Fibroblast of skin of abdomen (primary cell): ENCODE measurements around the gene C22orf39.
A peak's percentile ranks its signal among the peaks of the same experiment; 100 is the strongest.

Experiments used
- DNase-seq: peaks from one replicate; pipeline ENCODE4 v3.0.0-alpha.2; 2013

Gene C22orf39

DNA sequence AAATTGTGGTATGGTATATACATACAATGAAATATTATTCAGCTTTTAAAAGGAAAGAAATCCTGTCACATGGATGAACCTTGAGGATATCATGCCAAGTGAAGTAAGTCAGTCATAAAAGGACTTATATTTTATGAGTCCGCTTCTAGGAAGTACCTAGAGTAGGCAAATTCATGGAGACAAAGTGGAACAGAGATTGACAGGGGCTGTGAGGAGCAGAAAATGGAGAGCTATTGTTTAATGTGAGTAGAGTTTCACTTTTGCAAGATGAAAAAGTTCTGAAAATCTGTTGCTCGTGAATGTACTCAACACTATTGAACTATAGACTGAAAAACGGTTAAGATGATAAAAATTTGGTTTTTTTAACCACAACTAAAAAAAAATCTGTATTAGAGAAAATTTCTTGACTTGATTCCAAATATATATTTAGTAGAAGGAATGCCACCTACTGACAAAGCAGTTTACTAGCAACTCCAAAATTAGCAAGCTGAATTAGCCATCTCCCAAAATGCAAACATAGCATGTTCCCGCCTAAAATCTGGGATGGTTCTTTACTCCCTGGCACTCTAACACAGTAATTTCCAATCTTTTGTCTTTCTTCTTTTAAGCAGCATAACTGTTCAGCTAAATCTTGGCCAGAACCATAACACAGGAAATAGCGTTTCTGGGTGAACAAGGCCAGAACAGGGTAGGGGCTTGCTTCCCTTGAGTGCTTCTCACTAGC, 30.0 kb upstream of the C22orf39 start:
- DNase-seq: peak; percentile 14

DNA sequence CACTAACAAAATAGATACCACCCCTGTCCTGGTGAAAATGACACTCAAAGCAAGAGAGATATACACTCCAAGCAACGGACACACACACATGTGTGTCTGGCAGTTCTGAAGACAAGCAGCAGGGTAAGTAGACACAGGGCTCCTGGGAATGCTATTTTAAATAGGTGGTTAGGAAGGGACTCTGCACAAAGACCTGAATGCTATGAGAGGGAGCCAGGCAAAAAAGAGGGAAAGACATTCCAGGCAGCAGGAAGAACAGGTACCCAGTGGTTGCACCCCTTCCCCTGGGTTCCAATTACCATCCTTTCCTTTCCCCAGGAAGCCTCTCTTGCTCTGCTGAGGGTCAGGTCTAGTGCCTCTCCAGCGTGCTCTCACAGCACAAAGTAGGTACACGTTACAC, 28.5 kb upstream of the C22orf39 start:
- DNase-seq: no peak

DNA sequence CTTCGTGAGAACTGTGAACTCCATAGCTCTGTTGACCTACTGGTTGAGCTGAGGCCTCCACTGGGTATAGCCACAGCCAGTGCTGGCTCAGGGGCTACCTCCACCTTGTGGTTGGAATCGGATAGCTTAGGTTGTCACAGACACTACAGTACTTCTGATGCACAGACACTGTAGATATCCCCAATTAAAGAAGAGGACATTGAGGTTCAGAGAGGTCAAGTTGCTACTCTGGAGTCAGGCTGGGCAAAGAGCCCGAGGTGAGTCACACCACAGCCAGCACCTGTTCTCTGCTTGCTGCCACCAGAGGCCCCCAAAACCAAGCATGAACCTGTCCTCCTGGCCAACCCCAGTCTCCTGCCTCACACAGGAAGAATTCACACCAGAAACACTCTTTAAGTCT, 26.1 kb upstream of the C22orf39 start:
- no peak for DNase-seq

DNA sequence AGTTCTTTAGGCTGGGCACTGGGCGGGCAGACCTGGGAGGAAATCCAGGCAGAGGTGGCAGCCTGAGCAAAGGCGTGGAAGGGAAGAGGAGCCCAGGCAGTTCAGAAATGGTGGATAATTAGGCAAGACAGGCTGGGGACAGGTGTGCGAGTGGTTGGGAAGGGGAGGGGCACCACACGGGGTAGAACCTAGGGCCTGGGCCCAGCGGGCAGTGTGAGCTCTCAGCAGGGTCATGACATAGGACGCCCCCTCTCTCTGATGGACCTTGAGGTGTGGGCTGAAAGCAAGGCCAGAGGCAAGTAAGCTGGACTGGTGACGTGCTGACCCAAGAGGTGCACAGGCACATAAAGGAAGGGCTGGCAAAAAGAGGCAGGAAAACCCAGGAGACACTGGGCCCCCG, 24.7 kb upstream of the C22orf39 start:
- no peak for DNase-seq

DNA sequence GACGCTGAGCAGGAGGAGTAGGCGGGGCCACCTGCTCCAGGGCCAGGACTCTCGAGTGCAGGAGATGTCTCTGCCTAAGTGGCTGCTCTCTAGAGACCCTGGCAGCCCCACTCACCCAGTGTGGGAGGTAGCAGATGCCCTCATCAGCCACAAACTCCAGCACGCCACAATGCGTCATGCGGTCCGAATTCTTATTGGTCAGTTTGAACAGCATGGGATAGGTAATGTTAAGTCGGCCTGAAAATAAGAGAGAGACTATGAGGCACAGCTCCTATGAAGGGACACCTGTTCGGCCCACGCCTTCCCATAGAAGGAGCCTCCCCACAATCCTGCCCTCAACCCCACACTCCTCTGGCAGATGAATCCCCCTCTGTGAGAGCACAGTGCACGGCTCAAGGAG, 24.1 kb upstream of the C22orf39 start:
- DNase-seq: no peak

DNA sequence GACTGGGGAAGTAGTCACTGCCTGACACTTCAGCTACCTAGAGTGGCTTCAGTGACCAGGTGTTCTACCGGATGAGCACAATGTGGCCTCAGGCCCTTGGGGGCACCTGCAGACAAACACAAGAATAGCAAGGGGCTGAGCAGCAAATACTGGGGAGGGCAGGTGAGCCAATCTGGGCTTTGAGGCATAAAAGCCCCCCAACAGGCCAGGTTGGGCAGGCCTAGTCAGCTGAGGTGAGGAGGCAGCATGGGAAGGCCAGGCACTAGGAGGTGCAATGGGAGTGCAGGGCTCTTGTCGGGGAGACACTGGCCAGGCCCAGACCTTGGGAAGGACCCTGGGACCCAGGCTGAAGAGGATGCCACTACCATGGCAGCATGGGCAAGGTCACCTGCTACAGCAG, 22.5 kb upstream of the C22orf39 start:
- no peak for DNase-seq

DNA sequence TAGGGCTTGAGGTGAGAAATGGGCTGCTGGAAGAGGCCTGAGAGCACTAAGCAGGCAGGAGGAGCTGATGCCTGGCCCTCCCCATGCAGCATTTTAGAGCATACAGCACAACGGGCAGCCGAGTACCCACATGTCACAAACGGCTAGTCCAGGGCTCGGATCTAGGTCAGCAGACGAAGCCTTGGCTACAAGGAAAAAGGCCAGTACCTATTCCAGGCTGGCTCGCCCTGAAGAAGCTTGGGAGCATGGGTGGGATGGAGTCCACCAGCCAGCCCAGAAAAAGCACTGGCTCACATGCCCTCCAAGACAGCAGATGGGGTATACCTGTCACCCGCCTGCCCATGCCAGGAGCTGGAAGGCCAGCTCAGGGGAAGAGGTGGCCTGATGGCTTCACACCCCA, 21.9 kb upstream of the C22orf39 start:
- no peak for DNase-seq

DNA sequence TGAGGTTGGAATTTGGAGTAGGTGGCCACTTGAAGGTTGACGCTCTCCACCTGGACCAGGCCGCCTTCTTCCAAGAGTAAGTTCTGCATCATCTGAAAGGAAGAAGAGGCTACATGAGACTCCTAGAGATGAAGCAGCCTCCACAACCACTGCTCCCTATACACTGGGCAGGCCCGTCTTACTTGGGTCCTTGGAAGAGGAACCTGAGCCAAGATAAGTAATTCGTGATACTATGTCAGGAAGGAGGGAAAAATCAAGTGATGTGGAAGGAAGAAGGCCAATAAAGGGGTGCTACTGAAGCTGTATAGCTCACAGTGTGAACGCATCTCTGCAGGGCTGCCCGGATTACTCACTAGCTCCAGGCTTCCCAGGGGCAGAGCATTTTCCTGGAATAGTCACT, 20.4 kb upstream of the C22orf39 start:
- no peak for DNase-seq

DNA sequence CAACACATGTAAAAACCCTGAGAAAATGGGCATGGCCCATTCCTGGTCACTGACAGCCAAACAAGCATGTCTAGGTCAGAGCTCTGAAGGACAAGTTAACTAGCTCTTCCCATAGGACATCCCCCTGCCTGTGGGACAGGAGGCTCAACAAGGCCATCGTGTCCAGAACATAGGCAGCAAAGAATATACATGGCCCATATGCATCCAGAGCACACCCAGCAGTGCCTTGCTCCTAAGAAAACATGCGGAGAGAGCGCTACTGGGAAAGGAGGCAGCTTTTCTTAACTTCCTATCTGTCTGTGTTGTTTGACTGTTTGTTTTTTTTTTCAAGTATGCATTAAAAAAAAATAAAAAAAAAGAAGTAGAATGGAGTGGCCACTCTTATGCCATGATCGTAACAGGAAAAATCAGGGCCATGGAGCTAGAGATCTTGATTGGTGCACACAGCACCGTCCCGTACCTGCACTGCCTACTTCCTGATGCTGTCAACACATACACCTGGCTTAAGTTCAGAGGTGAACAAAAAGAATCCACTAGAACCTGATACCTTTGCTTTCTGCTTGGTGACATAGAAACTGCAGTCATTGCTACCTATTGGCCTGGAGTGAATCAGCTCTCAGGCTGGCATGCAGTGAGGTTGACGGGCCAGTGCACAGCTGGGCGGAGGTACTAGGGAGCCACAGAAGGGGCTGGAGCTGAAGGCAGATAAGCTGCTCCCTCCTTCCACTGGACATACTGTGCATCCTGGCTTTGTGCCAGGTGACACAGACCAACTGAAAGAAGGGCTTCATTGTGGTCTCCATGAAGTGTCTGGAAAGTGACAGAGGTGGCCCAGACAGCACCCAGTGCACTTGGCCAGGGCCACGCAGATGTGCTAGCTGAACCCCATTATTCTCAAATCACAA, 19.6 kb upstream of the C22orf39 start:
- no peak for DNase-seq

DNA sequence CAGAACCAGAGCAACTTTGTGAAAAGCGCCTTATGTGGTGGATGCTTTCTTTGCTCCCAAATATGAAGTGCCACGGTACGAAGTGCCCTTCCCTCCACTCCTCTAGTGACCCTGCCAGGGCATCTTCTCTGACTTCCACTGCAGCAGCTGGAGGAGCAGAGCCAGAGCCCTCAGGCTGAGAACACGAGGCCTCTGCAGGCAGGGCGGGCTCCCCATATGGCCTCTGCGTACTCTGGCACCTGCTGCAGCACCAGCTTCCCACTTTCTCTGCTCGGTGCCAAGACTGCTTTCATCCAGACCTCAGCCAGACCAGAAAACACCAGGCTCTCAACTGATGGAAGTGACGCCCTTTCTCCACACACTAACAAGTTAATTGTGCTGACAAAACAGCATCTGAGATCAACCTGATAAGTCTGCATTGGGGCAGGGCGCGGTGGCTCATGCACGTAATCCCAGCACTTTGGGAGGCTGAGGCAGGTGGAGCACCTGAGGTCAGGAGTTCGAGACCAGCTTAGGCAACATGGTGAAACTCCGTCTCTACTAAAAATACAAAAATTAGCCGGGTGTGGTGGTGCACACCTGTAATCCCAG, 18.7 kb upstream of the C22orf39 start:
- no peak for DNase-seq

DNA sequence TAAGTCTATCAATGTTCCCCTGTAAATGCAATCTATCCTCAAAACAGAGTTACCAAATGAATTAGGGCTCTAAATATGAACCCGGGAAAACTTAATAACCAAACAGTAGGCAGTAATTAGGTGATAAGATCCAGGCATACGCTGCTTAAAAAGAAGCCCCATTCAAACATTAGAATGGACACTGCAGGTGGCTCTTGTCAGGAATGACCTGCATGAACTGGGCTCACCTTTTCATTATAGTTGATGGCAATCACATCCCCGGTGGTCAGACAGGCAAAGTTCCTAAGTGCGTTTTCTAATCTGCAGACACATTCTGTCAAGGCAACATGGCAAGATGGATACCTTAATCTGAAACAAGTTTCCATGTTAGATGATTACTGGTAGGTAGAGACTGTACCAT, 17.5 kb upstream of the C22orf39 start:
- no peak for DNase-seq

DNA sequence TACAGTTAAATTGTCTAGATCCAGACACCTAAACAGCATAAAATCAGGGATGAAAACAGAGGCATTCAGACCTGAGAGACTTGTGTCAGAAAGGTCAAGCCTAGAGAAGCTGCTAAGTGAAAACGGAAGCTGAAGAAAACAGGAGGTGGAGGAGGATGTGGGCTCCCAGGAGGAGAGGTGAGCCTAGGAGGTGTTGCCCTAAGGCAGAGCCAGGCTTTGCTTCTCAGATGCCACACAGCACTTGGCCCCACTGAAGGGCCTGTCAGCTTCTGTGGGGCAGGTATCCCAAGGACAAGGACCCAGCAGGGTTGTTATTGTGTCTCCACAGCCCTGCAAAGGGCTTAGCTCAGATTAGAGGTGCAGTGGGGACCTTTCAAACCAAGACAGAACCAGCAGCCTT, 17.0 kb upstream of the C22orf39 start:
- no peak for DNase-seq

DNA sequence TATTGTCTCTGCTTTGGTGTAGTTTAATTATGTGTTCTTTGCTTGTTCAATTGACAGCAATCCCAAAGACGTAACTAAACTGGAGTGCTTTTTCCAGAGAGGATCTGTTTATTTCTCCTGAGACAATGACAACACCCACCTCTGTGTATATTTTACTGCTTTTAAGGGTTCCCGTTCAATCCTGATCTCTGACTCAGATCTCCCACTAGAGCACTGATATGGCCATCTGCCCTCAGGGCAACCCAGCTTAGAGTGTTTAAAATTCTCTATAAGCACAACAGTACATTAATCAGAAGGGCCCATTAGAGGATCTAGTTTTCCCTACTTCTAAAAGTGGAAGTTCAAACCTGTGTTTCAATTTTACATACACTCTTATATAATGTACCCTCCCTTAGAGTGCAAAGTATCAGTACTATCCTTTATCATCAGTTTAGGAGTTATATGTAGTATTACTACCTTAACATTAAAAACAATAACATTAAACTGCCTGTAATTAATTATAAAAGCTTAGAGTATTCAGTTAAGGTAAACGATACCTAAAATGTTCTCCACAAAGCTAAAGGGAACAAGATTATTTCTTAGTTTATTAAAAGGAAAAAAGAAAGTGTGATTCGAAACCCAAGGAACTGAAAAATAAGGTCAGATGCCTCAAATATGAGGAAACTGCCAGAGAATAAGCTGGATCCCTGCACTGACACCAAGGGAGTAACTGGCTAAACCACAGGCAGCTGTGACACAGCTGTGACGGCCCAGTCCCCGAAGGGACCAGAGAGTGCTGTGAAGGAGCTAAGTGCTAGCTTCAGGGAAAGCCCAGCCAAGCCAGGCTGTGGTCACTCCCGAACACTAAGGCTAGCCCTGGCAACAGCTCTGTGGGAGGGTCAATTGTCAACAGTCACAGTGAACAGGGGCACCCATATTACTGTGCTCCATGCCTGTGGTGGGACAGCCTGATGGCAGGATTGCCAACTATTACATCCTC, 16.3 kb upstream of the C22orf39 start:
- DNase-seq: no peak

DNA sequence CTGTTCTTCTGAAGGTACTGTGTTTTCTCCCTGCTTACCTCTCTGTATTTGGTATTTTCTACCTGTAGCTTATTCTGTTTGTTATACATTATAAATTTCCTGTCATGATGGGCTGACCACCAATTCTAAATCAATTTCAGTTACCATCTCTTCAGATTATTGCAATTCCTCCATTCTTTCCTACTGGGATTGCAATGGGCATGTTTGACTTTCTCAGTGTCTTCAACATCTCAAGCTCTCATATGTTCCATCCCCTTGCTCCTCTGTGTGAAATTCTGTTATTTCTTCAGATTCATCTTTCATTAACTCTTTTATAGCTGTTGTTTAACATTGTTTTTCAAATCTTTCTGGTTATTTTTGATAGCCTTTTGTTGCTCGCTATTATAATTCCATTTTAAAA, 15.5 kb upstream of the C22orf39 start:
- no peak for DNase-seq

DNA sequence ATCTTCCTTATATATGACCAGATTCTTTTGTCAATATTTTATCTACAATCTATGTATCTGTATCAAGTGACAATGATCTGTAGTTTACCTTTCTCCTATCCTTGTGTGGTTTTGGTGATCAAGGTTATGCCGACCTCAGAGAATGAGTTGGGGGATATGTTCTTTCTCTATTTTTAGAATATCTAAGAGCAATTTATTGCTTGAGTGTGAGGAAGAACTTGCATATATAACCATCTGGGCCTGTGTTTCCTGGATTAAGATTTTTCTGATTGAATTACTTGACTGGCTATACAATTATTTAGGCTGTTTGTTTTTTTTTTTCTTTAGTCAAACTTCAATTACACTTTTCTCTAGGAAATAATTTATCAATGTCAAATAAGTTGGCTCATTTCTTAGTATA, 14.0 kb upstream of the C22orf39 start:
- no peak for DNase-seq

DNA sequence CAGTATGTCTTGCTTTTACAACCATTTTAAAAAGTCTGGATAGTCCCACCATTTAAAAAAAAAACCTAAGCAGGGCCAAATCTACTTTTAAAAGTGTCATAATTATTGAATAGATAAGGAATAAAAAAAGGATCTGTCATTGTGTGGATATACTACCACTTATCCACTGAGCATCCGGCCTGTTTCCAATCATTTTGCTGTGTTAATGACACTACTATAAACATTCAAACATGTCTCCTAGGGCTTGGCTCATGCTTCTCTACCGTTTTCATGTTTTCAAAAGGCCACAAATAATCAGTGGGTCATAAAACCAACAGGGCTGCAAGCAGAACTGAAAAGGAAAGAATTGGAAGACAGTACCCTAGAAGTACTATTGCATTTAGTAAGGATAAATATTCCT, 12.5 kb upstream of the C22orf39 start:
- no peak for DNase-seq

DNA sequence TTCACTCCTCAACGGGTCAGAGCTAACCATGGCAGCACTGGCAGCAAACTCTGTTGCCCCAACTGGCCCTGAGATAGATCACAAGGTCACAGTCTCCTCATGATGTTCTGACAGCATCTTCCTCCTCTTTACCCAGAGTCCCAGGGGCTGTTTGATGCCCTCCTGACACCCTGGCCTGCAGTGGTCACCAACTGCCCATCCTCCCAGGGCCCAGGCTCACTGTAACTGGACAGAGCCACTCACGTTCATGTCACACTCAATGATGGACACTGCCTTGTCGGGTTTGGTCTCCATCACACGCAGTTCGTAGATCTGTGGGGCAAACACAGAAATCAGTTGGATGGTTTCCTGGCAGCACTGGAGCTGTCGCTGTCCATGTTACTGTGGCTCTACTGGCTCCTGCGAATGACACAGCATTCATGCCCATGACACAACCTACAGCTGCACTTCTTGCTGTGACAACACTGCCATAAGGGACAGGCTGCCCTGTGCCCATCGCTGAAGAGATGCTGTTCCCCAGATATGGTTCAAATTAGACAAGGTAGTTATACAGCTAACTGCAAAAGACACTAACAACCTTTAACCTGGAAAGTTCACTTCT, 10.4 kb upstream of the C22orf39 start:
- no peak for DNase-seq

DNA sequence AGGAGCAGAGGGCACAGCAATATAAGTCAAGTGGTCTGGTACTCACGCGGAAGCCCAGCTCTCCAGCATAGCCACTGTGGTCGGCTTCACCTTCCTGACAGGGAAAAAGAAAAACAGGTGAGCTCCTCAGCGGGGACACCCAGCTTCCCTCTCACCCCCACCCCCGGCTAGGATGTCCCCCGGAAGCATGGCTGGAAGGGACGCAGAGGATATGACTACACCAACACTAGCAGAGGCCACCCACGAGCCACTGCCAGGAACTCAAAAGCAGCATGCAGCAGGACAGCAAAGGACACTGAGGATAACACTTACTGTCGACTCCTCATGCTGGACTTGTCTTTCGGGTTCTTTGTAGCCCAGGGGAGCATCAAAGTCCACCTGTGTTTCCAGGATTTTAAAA, 9.0 kb upstream of the C22orf39 start:
- no peak for DNase-seq

DNA sequence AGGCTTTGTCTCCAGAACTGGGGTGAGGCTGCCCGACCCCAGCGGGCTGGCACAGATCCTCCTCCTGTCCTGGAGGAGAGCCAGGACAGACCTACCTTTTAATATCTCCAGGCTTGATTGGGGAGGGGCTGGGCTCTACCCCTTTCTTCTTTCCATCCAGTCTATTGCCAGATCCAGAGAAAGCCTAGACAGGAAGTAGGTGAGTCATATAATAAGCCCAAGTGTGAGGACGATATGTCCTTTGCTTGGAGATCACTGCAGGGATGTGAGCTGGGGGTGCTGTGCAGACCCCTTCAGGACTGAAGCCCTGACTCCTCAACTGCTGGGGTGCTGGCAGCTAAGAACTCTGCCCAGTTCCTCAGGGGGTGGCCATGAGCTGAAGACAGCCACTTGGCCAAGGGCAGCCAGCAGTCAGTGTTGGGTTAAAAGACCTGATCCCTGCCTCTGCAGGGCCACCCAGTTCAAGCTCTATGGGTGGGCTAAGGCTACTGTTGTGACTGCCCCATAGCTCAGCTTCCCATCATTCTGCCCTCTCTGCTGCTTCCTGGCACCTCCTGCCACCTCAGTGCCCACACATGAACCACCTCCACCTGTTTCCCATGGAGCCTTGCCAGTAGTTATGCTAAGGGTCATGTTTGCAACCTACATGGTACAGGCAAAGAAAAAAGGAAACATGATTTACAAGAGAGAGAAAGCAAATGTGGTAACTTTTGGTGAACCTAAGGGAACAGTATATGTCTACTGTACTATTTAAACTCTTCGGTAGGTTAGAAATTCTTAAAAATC, 8.3 kb upstream of the C22orf39 start:
- DNase-seq: no peak

DNA sequence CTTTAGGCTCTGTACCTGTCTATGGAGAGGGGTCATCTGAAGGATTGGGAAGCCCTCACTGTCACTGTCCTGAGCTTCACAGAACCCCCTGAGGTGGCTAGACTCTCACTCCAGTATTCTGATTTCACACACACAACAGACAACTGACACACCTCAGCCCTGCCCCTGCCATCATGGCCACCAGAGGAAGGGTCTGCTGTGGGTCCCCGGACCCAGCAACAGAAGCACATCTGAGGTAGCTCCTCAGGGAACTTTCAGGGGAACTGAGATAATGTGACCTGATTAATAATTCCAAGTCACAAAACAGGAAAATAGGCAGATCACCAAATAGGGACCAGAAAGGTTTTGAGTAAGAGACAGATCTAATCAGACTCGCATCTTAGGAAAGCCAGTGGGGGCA, 7.5 kb upstream of the C22orf39 start:
- no peak for DNase-seq

DNA sequence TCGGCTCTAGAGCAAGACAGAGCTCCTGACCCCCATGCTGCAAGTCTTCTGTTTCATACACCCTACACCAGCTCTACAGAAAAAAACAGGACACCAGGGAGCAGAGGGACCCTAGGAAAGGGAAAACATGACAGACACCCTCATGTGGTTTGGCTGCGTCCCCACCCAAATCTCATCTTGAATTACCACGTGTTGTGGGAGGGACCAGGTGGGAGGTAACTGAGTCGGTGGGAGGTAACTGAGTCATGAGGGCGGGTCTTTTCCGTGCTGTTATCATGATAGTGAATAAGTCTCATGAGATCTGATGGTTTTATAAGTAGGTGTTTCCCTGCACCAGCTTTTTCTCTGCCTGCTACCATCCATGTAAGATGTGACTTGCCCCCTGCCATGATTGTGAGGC, 6.6 kb upstream of the C22orf39 start:
- no peak for DNase-seq
